Right cardiac atrium (tissue), 5 donors: Measurements from ENCODE around the gene GOLT1A. TPM values are rescaled to one million over a fixed set of nuclear protein-coding genes. Genes with fewer than 3 reads are reported as not detected.
A peak's percentile ranks its signal among the peaks of the same experiment; 100 is the strongest.

ENCODE experiments used
- ATAC-seq, 2 donors: fragments of 200-7000 bp; cut with Tn5 transposase; one replicate each; pipeline versions ENCODE4 v1.8.0 to v1.9.1; 2020; ENCODE audit warnings: moderate library complexity in 2 of 2, mild to moderate bottlenecking in 1 of 2
- DNase-seq, 3 donors: peaks; one replicate each; pipeline ENCODE4 v3.0.0-alpha.2; 2020
- H3K27ac ChIP-seq: one replicate; pipeline ENCODE4 v1.5.1; 2013; ENCODE audit warnings: mild to moderate bottlenecking, low read length, control low read depth, moderate library complexity
- H3K27me3 ChIP-seq: one replicate; pipeline ENCODE4 v1.6.1; 2013; ENCODE audit not compliant: control insufficient read depth, insufficient read depth
- H3K4me1 ChIP-seq: one replicate; pipeline ENCODE4 v1.6.1; 2013; ENCODE audit warnings: low read length; ENCODE audit not compliant: control insufficient read depth, insufficient read depth
- H3K4me3 ChIP-seq: one replicate; pipeline ENCODE4 v1.5.1; 2013; ENCODE audit warnings: low read length, control low read depth
- H3K9me3 ChIP-seq: one replicate; pipeline ENCODE4 v1.6.1; 2013; ENCODE audit warnings: low read length; ENCODE audit not compliant: control insufficient read depth
- WGBS: extraction: QIAGEN DNeasy Blood & Tissue Kit; methylation state at CpG from one replicate; pipeline ENCODE4 v1.1.7; 2013; 5-methylcytosine and 5-hydroxymethylcytosine counted together
- intact Hi-C, 4 donors: fragments of 100-400 bp; cut with DNase I; formaldehyde crosslinking; loops; one replicate each; pipeline versions ENCODE4 v1.11.0 to v1.14.0; 2022 to 2023
- polyA plus RNA-seq: library from polyadenylated mRNA; stranded (reverse); fragments of 200-250 nt; gene quantifications from one replicate; pipeline ENCODE4 v1.2.3, GENCODE V29; 2013
- total RNA-seq, 4 donors: library from RNA; stranded (reverse); fragmentation: NEBNext Ultra II Directional; extraction: Animal tissue kit (Norgen Biotek cat#: 25700); gene quantifications; one replicate each; pipeline ENCODE4 v1.2.1, GENCODE V29; 2021
- donor health status: healthy with polysubstance abuse.
- donor health status: DM: no; HTN: yes; CAD: no.
- donor health status: DM: no; HTN: no; CAD: no.
- donor health status: DM: no; HTN: yes; CAD: no; lungs with severe emphysema.
- donor health status: DM: yes; HTN: yes; CAD: no.

Gene GOLT1A
- total and polyA plus RNA-seq, 5 donors: not detected

DNA sequence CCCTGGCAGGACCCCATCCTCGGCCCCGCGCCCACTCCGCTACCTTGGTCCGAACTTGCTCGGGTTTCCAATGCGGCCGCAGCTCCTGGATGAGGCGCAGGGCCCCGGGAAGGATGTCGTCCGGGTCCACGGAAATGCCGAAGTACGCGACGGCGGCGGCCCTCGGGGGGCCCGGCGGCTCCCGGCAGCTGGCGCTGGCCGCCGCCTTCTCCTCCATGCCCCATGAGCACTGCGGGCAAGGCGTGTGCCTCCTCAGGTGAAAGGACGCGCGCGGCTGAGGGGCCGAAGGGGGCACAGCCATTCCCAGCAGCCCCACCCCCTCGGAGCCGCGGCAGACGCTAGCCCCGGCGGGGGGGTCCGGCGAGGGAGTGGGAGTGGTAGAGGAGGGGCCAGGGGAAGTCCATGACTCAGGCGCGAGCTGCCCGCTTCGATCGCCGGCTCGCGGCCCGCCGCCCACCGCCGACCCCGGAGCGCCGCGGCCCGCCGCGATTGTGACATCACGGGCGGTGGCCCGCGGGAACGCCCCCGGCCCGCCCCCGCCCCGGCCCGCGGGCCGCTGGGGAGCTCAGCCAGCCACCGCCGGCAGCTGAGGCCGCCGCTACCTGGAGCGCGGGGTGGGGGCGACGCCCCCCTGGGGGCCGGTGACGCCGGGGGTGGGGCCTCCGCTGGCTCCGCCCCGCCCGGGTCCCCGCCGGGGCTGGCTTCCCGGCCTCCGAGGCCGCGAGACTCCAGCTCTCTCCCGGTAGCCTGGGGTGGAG lies 62.1 kb downstream of the GOLT1A start, which contains the start of gene ETNK2:
Gene ETNK2 (minus strand): TSS at position 493 of the 758 bp plus-strand sequence. CDS start 192 bp downstream, at position 301.
- ATAC-seq (peak; percentile 61 to 65), DNase-seq (peak; percentile 70 to 88 (median 87))
- no peaks in the 10 kb centered on the region for H3K27me3 ChIP-seq
- peaks cover 3% of the 10 kb centered on the region for H3K4me1 ChIP-seq
- H3K9me3 ChIP-seq: no peaks in the 10 kb centered on the region
- intact Hi-C loops: no loop called here
- H3K27ac ChIP-seq: no peak within 1 kb of the TSS
- WGBS: under 1% methylated on average over 94 of the region's 94 CpGs
- H3K4me3 ChIP-seq: peak within 1 kb of the TSS; percentile 62

GRCh38 chr1:204150702-204151551 lies 62.9 kb downstream of the GOLT1A start:
- Histone ChIP-seq H3K4me3 (peak overlapping the region; percentile 62), H3K9me3 (no peaks in the 10 kb centered on the region), H3K27me3 (no peaks in the 10 kb centered on the region), H3K4me1 (peaks cover 3% of the 10 kb centered on the region), H3K27ac (no peak overlapping the region)
- DNase-seq (peak; percentile 42 to 77 (median 65)), ATAC-seq (peak; percentile 34 to 37)
- intact Hi-C loops: no loop called here
- 27% methylated on average over 33 of the region's 33 CpGs for WGBS

DNA sequence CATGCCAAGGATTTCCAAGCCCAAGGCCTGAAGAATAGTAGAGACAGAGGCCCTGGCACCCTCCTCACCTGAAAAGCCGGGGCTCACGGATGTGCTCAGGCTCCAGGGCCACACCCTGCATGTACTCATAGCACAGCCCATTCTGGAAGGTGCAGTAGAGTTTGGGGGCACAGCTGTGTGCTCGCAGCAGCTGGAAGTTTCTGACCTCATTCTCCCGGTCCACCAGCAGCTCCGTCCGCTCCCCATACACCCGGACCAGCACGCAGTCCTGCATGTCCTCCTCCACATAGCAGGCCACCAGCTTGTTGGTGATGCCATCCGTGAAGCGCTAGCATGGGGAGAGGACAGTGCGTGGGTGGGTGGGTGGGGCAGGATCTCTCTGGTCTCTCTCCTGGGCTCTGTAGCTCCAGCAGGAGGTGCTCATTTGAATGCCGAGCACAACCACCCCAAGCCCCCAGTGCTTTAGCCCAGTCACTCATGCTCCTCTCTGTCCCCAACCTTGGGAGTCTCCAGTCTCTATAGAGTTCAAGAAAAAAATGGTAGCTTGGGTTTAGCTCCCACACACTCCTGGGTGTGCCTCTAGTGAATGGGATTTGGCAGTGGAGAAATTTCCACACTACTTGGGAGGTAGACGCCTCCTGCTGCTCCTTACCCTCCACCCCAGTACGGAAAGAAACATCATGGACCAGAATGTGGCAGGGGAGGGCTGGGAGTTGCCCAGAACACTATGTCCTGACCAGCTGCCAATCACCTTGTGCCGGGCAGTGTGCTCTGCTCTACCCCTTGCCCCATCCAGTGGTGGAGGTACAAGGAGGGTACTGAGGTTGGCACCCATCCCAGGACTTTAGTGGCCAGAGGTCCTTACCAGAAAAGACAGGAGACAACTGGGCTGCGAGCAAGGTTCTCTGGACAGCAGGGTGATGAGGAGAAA lies 63.9 kb downstream of the GOLT1A start:
- H3K4me1 ChIP-seq: peaks cover 3% of the 10 kb centered on the region
- intact Hi-C loops: no loop called here
- H3K27ac ChIP-seq: no peak overlapping the region
- H3K9me3 ChIP-seq: no peaks in the 10 kb centered on the region
- H3K27me3 ChIP-seq: no peaks in the 10 kb centered on the region
- no peak overlapping the region for H3K4me3 ChIP-seq
- 76% methylated on average over 16 of the region's 16 CpGs for WGBS
- DNase-seq: no peak
- ATAC-seq: peak; percentile 30 to 32

DNA sequence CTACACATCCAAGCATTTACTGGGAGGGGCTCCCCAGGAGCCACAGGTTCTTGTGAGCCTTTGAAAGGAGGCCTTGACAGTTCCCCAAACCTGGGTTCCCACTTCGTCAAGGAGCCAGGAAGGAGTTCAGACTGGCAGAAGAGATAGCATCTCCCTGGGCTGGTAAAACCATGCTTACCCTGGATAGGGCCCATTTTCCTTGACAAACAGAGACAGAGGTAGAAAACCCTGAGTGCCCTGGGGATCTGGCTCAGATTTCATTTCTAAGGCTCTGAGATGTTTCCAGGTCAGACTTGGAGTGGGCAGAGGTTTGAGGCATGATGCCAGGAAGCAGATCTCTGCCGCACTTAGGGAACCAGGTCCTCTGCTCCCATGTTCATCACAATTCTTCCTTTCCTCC lies 64.7 kb downstream of the GOLT1A start:
- 76% methylated on average over 2 of the region's 2 CpGs for WGBS
- DNase-seq (no peak), ATAC-seq (no peak)

More for the DNA sequence above, 64.7 kb downstream of the GOLT1A start:
- intact Hi-C loops: no loop called here
- no peak overlapping the region for H3K4me3 ChIP-seq
- H3K27me3 ChIP-seq: no peaks in the 10 kb centered on the region
- H3K27ac ChIP-seq: no peak overlapping the region
- H3K4me1 ChIP-seq: peaks cover 3% of the 10 kb centered on the region
- H3K9me3 ChIP-seq: no peaks in the 10 kb centered on the region

Other genes with a start within 250 kb of the GOLT1A start
- gene SOX13, start 140.9 kb downstream of the GOLT1A start, total RNA-seq: 10 to 100 TPM; 11.4 to 17.9 (median 12.6) TPM
- gene SOX13, start 140.9 kb downstream of the GOLT1A start, polyA plus RNA-seq: 9.4 TPM
- 1 to 10 TPM; 4.5 to 7.2 (median 5.4) TPM for gene ETNK2, start 61.9 kb downstream of the GOLT1A start, total RNA-seq
- gene ETNK2, start 61.9 kb downstream of the GOLT1A start, polyA plus RNA-seq: 5.2 TPM
- gene REN, start 47.7 kb downstream of the GOLT1A start, total RNA-seq: 1 to 10 TPM in 1 of 4 donors, under 1 TPM in 2, not detected in 1; 0.51 to 2.9 (median 0.89) TPM
- 1.0 TPM for gene REN, start 47.7 kb downstream of the GOLT1A start, polyA plus RNA-seq
- gene KISS1, start 17.5 kb downstream of the GOLT1A start, total RNA-seq: not detected
- gene KISS1, start 17.5 kb downstream of the GOLT1A start, polyA plus RNA-seq: not detected
- gene PLEKHA6, start 145.9 kb upstream of the GOLT1A start, total RNA-seq: 10 to 100 TPM; 17.7 to 55.4 (median 37.7) TPM
- 17.7 TPM for gene PLEKHA6, start 145.9 kb upstream of the GOLT1A start, polyA plus RNA-seq
- gene PPP1R15B, start 197.8 kb upstream of the GOLT1A start, total RNA-seq: 10 to 100 TPM; 20.0 to 36.3 (median 23.9) TPM
- 14.2 TPM for gene PPP1R15B, start 197.8 kb upstream of the GOLT1A start, polyA plus RNA-seq